Mucosa of descending colon (tissue), 3 donors: ENCODE results near the gene ZBED6. TPM values are rescaled to one million over a fixed set of nuclear protein-coding genes. Genes with fewer than 3 reads are reported as not detected.
"Not testable (repeated sequence)": the region's sequence is repeated elsewhere in the genome, so short reads cannot be mapped to it uniquely, and the experiment has no call there.

Source experiments
- ATAC-seq: fragments of 200-7000 bp; cut with Tn5 transposase; one replicate; pipeline ENCODE4 v1.9.1; 2020; ENCODE audit warnings: mild to moderate bottlenecking, moderate library complexity
- DNase-seq, 3 donors: peaks; one replicate each; pipeline ENCODE4 v3.0.0-alpha.2; 2020
- H3K36me3 ChIP-seq: fragments of 200-600 bp; one replicate; pipeline ENCODE4 v1.8.0; 2021; ENCODE audit warnings: low read depth, mild to moderate bottlenecking
- H3K4me1 ChIP-seq: fragments of 200-600 bp; one replicate; pipeline ENCODE4 v1.8.0; 2021; ENCODE audit warnings: low read depth, mild to moderate bottlenecking
- H3K4me3 ChIP-seq: fragments of 200-600 bp; one replicate; pipeline ENCODE4 v1.8.0; 2021; ENCODE audit warnings: mild to moderate bottlenecking
- H3K9me3 ChIP-seq: fragments of 200-600 bp; one replicate; pipeline ENCODE4 v1.8.0; 2021; ENCODE audit warnings: mild to moderate bottlenecking
- intact Hi-C, 2 donors: fragments of 100-400 bp; cut with DNase I in 1 of 2; cut with micrococcal nuclease in 1 of 2; formaldehyde crosslinking; loops; one replicate each; pipeline versions ENCODE4 v1.11.0 to v1.11.1; 2022; cut with DNase I, micrococcal nuclease
- long read RNA-seq, 2 donors: library from polyadenylated mRNA; unstranded; transcript quantifications; one replicate each; pipeline ENCODE4 v2.0.0, GENCODE V29; 2019 to 2021
- total RNA-seq, 3 donors: library from RNA; stranded (reverse); fragmentation: NEBNext Ultra II Directional in 2 of 3; extraction: Animal tissue kit (Norgen Biotek cat#: 25700) in 2 of 3; gene quantifications; one replicate each; pipeline versions ENCODE4 v1.2.1 to v1.2.4, GENCODE V29; 2021 to 2023
- TF ChIP-seq, protein P1 (sequence below): fragments of 200-600 bp; IDR thresholded peaks from one replicate; pipeline ENCODE4 v1.8.0; 2022; ENCODE audit warnings: antibody characterized with exemption, mild to moderate bottlenecking
- donor health status: DM: no; HTN: no; CAD: no; lungs with moderate emphysema.
- donor health status: DM: no; HTN: no; CAD: no.
- donor health status: DM: no; HTN: yes; CAD: no.

ZBED6 gene, protein sequence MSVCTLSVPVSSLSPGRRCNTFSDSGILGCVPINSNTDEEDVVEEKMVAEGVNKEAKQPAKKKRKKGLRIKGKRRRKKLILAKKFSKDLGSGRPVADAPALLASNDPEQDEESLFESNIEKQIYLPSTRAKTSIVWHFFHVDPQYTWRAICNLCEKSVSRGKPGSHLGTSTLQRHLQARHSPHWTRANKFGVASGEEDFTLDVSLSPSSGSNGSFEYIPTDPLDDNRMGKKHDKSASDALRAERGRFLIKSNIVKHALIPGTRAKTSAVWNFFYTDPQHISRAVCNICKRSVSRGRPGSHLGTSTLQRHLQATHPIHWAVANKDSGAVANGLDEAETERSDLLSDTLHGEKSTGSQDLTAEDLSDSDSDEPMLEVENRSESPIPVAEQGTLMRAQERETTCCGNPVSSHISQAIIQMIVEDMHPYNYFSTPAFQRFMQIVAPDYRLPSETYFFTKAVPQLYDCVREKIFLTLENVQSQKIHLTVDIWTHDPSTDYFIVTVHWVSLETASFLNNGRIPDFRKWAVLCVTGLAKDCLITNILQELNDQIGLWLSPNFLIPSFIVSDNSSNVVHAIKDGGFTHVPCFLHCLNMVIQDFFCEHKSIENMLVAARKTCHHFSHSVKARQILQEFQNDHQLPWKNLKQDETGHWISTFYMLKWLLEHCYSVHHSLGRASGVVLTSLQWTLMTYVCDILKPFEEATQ (N-terminal part only)
- 10 to 100 TPM; 23.9 to 33.7 (median 27.2) TPM for total RNA-seq
- long read RNA-seq, donor 1, full-length matches to known transcripts, result 1 of 2 reads
- long read RNA-seq, donor 1, partial matches to known transcripts, result 0 of 2 reads
- long read RNA-seq, donor 1, other reads (novel, unspliced or antisense), result 1 of 2 reads
- long read RNA-seq, donor 2, partial matches to known transcripts, result 0 of 1 reads
- long read RNA-seq, donor 2, other reads (novel, unspliced or antisense), result 1 of 1 reads

DNA sequence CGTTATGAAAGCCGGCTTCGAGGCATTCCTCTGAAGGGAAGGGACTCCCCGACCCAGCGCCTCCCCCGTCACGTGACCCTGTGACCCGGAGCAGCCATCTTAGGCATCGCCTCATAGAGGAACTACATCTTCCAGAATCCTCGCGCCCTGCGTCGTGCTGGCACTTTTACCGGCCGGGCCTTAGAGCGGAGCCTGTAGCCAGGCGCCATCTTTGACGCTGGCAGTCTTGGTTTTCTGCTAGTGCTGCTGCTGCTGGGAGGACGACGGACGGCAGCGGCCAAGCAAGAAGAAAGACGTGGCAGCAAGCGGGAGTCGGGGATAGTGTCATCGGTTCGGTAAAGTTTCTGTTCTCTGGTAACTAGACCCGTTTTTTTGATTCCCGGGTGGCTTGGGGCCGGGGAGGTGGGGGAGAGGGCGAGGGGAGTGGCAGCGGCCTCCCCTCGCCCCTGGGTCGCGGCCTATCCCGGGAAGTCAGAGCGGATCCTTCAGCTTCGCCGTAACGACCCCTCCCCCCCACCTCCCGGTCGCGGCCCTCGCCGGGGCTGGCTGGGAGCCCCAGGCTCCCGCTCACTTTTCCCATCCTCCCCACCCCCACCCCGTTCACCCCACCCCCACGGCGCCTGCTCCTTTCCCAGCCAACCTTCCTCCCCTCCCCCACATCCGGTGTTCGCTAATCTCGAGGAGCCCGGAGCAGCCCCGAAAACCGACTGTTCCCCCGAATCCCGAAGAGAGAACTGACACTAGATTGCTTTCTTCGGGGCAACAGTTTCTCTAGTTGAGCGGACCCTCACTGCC is at the start of gene ZBED6, which contains the start of gene ZC3H11A:
TSS of gene ZBED6 (plus strand) at position 183 of the 795 bp plus-strand sequence. CDS start 1,900 bp downstream, outside the sequence.
TSS of gene ZC3H11A (plus strand) at position 183 of the 795 bp plus-strand sequence. CDS start 21,448 bp downstream, outside the sequence.
- intact Hi-C loops, result no loop called here
- peak; percentile 97 to 100 (median 99) for DNase-seq

DNA sequence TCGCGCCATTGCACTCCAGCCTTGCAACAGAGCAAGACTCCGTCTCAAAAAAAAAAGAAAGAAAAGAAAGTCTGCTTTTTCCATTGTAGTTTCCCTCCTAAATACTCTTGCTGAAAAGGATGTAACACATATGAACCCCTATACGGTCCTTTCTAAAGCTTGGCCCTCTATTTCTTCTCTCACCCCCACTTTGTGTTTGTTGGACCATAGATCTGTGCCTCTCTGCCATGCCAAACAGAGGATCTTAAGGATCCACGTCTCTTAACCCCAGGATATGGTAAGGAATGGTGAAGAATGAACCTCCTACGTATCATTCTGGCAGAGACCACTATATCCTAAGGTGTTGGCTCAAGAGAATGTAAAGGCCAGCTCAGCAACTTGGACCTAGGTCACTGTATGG is 49.1 kb upstream of the ZBED6 start:
- Histone ChIP-seq H3K4me3 (no peak overlapping the region), H3K4me1 (no peaks in the 10 kb centered on the region), H3K9me3 (no peaks in the 10 kb centered on the region), H3K36me3 (no peaks in the 10 kb centered on the region)
- intact Hi-C loops, result no loop called here
- DNase-seq, result no peak
- no peak for ATAC-seq
- TF ChIP-seq, protein P1, sequence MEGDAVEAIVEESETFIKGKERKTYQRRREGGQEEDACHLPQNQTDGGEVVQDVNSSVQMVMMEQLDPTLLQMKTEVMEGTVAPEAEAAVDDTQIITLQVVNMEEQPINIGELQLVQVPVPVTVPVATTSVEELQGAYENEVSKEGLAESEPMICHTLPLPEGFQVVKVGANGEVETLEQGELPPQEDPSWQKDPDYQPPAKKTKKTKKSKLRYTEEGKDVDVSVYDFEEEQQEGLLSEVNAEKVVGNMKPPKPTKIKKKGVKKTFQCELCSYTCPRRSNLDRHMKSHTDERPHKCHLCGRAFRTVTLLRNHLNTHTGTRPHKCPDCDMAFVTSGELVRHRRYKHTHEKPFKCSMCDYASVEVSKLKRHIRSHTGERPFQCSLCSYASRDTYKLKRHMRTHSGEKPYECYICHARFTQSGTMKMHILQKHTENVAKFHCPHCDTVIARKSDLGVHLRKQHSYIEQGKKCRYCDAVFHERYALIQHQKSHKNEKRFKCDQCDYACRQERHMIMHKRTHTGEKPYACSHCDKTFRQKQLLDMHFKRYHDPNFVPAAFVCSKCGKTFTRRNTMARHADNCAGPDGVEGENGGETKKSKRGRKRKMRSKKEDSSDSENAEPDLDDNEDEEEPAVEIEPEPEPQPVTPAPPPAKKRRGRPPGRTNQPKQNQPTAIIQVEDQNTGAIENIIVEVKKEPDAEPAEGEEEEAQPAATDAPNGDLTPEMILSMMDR, result no peak

More for the DNA sequence above, at the start of gene ZBED6, which contains the start of gene ZC3H11A:
- H3K36me3 ChIP-seq, result no peaks in the 10 kb centered on the region
- ATAC-seq, result peak; percentile 99
- H3K4me3 ChIP-seq, result peak within 1 kb of the TSS; percentile 57
- TF ChIP-seq, protein P1, result no peak
- H3K4me1 ChIP-seq, result peaks cover 22% of the 10 kb centered on the region
- no peaks in the 10 kb centered on the region for H3K9me3 ChIP-seq

DNA sequence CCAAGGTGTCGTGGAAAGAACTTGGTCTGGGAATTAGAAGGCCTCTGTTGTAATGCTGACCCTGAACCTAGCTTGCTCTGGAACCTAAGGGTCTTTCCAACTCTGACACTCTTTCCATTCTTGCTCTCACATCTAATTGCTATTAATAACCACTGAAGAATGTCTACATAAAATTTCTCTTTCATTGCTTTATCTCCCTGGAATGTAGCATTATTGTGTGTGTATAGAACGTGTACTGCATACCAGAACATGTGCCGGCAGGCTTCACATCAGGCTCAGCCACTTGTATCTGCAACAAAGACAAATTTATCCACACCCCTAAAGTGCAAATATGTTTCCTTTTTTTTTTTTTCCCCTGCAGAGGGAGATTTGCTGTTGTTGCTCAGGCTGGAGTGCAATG is 44.4 kb upstream of the ZBED6 start:
- Histone ChIP-seq H3K9me3 (no peaks in the 10 kb centered on the region), H3K4me1 (no peaks in the 10 kb centered on the region), H3K36me3 (no peaks in the 10 kb centered on the region), H3K4me3 (no peak overlapping the region)
- intact Hi-C loops, result no loop called here
- ATAC-seq (no peak), DNase-seq (no peak)
- TF ChIP-seq, protein P1, result no peak

DNA sequence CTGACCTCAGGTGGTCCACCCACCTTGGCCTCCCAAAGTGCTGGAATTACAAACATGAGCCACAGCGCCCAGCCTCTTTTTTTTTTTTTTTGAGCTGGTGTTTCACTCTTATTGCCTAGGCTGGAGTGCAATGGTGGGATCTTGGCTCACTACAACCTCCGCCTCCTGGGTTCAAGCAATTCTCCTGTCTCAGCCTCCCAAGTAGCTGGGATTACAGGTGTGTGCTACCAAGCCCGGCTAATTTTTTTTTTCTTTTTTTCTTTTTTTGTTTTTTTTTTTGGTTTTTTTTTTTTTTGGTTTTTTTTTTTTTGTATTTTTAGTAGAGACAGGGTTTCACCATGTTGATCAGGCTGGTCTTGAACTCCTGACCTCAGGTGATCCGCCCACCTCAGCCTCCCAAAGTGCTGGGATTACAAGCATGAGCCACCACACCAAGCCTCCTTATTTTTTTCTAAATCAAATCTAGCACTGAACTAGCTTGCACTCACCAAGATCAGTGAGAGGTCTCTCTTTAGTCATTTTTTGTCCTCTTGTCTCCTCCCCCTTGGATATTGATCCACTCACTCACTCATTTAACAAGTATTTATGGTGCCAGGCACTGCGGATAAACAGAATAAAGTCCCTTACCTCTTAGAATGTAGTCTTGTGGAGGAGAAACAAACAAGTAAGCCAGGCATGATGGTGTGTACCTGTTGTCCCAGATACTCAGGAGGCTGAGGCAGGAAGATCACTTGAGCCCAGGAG is 43.6 kb upstream of the ZBED6 start:
- H3K36me3 ChIP-seq, H3K4me1 ChIP-seq, H3K4me3 ChIP-seq, DNase-seq, H3K9me3 ChIP-seq, intact Hi-C loops, ATAC-seq: not testable (repeated sequence)

DNA sequence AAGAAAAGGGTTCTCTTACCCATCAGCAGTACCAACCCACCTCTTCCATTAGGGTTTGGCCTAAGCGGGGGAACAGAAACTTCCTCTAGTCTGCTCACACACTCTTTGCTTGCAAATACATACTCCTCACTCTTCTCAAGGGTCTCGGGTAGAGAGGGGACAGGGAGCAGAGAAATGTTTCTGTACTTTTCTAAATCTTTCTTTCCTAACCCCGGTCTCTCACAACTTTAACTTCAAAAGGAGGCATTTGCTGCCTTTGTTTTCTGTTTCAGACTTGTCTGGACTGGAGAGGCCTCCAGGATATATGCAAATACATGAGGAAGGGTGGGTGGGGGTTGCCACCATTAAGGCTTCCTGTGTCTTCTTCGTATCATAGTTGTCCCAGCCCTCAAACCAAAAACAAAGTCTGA is 41.0 kb upstream of the ZBED6 start:
- no peaks in the 10 kb centered on the region for H3K4me1 ChIP-seq
- no peak for DNase-seq
- peak; percentile 76 for ATAC-seq
- TF ChIP-seq, protein P1, result no peak
- H3K36me3 ChIP-seq, result no peaks in the 10 kb centered on the region
- no peaks in the 10 kb centered on the region for H3K9me3 ChIP-seq
- intact Hi-C loops, result no loop called here
- H3K4me3 ChIP-seq, result no peak overlapping the region
